HCT116 (cell line): ENCODE results near the gene PCNP. TPM values are rescaled to one million over a fixed set of nuclear protein-coding genes. Genes with fewer than 3 reads are reported as not detected.

Experiments used
- ATAC-seq: fragments of 200-7000 bp; cut with Tn5 transposase; 2 replicates; pipeline ENCODE4 v1.9.1; 2020; ENCODE audit warnings: mild to moderate bottlenecking, moderate library complexity
- Bru-seq: library from RNA; stranded (reverse); fragments of 400-500 nt; gene quantifications from one replicate; lab custom pipeline; 2021; lab: Mats Ljungman, UMichigan
- BruChase-seq, 2 experiments: library from RNA; stranded (reverse); fragments of 400-500 nt; gene quantifications; one replicate each; lab custom pipeline; 2021; lab: Mats Ljungman, UMichigan
- BruUV-seq: library from RNA; stranded (reverse); fragments of 400-500 nt; replicated peaks from 2 replicates; lab custom pipeline; 2021; lab: Mats Ljungman, UMichigan
- CTCF ChIA-PET: fragments of 300-600 bp; sonication (Branson Sonifier 250); formaldehyde crosslinking; loops from one replicate; lab custom pipeline; 2021; ENCODE audit warnings: antibody characterized with exemption; lab: Charles Lee
- POLR2A ChIA-PET: fragments of 300-600, 350-600 bp; sonication (Branson Sonifier 250); formaldehyde crosslinking; loops from one replicate; lab custom pipeline; 2021; ENCODE audit warnings: antibody characterized with exemption; lab: Charles Lee
- RAD21 ChIA-PET, 2 experiments: fragments of 300-600 bp; sonication (Branson Sonifier 250); formaldehyde crosslinking; loops; one replicate each; lab custom pipeline; 2023; ENCODE audit warnings: low total read pairs in 2 of 2; ENCODE audit not compliant: uncharacterized antibody in 2 of 2, unreplicated experiment in 2 of 2, low non-redundant PET in 1 of 2; lab: Charles Lee
- DNase-seq: peaks from one replicate; pipeline ENCODE4 v3.0.0-alpha.2; 2010; ENCODE audit warnings: low read depth, low spot score
- H2AFZ ChIP-seq: fragments of 200-600 bp; shearing (Covaris generic), sonication (generic); 2 replicates; pipeline ENCODE4 v1.6.1; 2017; ENCODE audit warnings: low read depth, mixed run types, mixed read lengths, antibody characterized with exemption, low read length; ENCODE audit not compliant: poor library complexity, severe bottlenecking
- H3K27ac ChIP-seq: 2 replicates; pipeline ENCODE4 v1.5.1; 2012; ENCODE audit warnings: low read depth, low read length
- H3K27me3 ChIP-seq: fragments of 200-600 bp; sonication (generic); 2 replicates; pipeline ENCODE4 v1.6.1; 2016; ENCODE audit warnings: mixed run types, low read length, mixed read lengths; ENCODE audit not compliant: insufficient read depth
- H3K36me3 ChIP-seq, 2 experiments: fragments of 200-500 bp in 1 of 2; fragments of 200-600 bp in 1 of 2; sonication (Bioruptor generic) in 1 of 2; sonication (generic) in 1 of 2; 2 replicates each; pipeline versions ENCODE4 v1.5.1 to v1.6.1; 2014 to 2016; ENCODE audit warnings: low read length in 2 of 2, inconsistent platforms in 1 of 2, mixed read lengths in 1 of 2, mixed run types in 1 of 2; ENCODE audit not compliant: insufficient read depth in 2 of 2, control insufficient read depth in 1 of 2
- H3K4me1 ChIP-seq, 2 experiments: fragments of 200-600 bp in 1 of 2; sonication (generic) in 1 of 2; 2 replicates each; pipeline versions ENCODE4 v1.5.1 to v1.6.1; 2012 to 2017; ENCODE audit warnings: low read length in 2 of 2, inconsistent platforms in 1 of 2, mild to moderate bottlenecking in 1 of 2, mixed read lengths in 1 of 2, mixed run types in 1 of 2, moderate library complexity in 1 of 2; ENCODE audit not compliant: insufficient read depth in 2 of 2, control insufficient read depth in 1 of 2
- H3K4me2 ChIP-seq: fragments of 200-600 bp; sonication (generic); 2 replicates; pipeline ENCODE4 v1.6.1; 2017; ENCODE audit warnings: mixed run types, low read length, mixed read lengths
- H3K4me3 ChIP-seq, 2 experiments: fragments of 200-600 bp in 1 of 2; sonication (generic) in 1 of 2; replicated peaks in 1 of 2; 2 replicates each; pipeline ENCODE4 v1.5.1; 2011 to 2016; ENCODE audit warnings: low read length in 2 of 2, control low read depth in 1 of 2, low read depth in 1 of 2, mild to moderate bottlenecking in 1 of 2, mixed read lengths in 1 of 2, mixed run types in 1 of 2
- H3K79me2 ChIP-seq: fragments of 200-600 bp; sonication (generic); 2 replicates; pipeline ENCODE4 v1.6.1; 2017; ENCODE audit warnings: mild to moderate bottlenecking, mixed run types, low read length, moderate library complexity, mixed read lengths; ENCODE audit not compliant: insufficient read depth
- H3K9ac ChIP-seq: fragments of 200-600 bp; sonication (generic); 2 replicates; pipeline ENCODE4 v1.6.1; 2016; ENCODE audit warnings: low read length, mixed read lengths
- H3K9me2 ChIP-seq: fragments of 200-600 bp; sonication (generic), shearing (Covaris generic); 2 replicates; pipeline ENCODE4 v1.6.1; 2017; ENCODE audit warnings: mixed run types, mild to moderate bottlenecking, moderate library complexity; ENCODE audit not compliant: insufficient read depth
- H3K9me3 ChIP-seq, 2 experiments: fragments of 200-500 bp in 1 of 2; fragments of 200-600 bp in 1 of 2; sonication (Bioruptor generic) in 1 of 2; sonication (generic) in 1 of 2; 2 replicates each; pipeline ENCODE4 v1.6.1; 2014 to 2017; ENCODE audit warnings: low read length in 2 of 2, mixed read lengths in 2 of 2, inconsistent platforms in 1 of 2, low read depth in 1 of 2, mild to moderate bottlenecking in 1 of 2, mixed run types in 1 of 2, moderate library complexity in 1 of 2; ENCODE audit not compliant: control insufficient read depth in 1 of 2, insufficient read depth in 1 of 2
- H4K20me1 ChIP-seq: fragments of 200-600 bp; sonication (generic), shearing (Covaris generic); 2 replicates; pipeline ENCODE4 v1.6.1; 2017; ENCODE audit warnings: mixed run types, mild to moderate bottlenecking, moderate library complexity; ENCODE audit not compliant: insufficient read depth
- ATF3 ChIP-seq: IDR thresholded peaks from 2 replicates; pipeline ENCODE4 v1.6.1; 2012
- CBX3 ChIP-seq: IDR thresholded peaks from 2 replicates; pipeline ENCODE4 v1.6.1; 2012; ENCODE audit warnings: low read depth
- CEBPB ChIP-seq: IDR thresholded peaks from 2 replicates; pipeline ENCODE4 v1.6.1; 2012; ENCODE audit warnings: low read depth
- EGR1 ChIP-seq: IDR thresholded peaks from 2 replicates; pipeline ENCODE4 v1.6.1; 2012; ENCODE audit warnings: low read depth
- ELF1 ChIP-seq: IDR thresholded peaks from 2 replicates; pipeline ENCODE4 v1.6.1; 2012; ENCODE audit warnings: low read depth, borderline replicate concordance
- EZH2 ChIP-seq: fragments of 200-600 bp; sonication (generic); IDR thresholded peaks from 2 replicates; pipeline ENCODE4 v1.6.1; 2017; ENCODE audit warnings: antibody characterized with exemption, mixed run types
- EZH2phosphoT487 ChIP-seq: fragments of 200-600 bp; IDR thresholded peaks from 2 replicates; pipeline ENCODE4 v1.6.1; 2018; ENCODE audit warnings: antibody characterized with exemption, borderline replicate concordance
- FOSL1 ChIP-seq: IDR thresholded peaks from 2 replicates; pipeline ENCODE4 v1.6.1; 2012; ENCODE audit warnings: low read depth
- JUND ChIP-seq: IDR thresholded peaks from 2 replicates; pipeline ENCODE4 v1.6.1; 2012
- POLR2A ChIP-seq: IDR thresholded peaks from 2 replicates; pipeline ENCODE4 v1.7.0; 2011; ENCODE audit warnings: borderline replicate concordance; ENCODE audit not compliant: insufficient read depth, insufficient read length; ENCODE audit errors: extremely low read depth
- RAD21 ChIP-seq: IDR thresholded peaks from 2 replicates; pipeline ENCODE4 v1.6.1; 2012; ENCODE audit warnings: low read depth, mild to moderate bottlenecking
- REST ChIP-seq: IDR thresholded peaks from 2 replicates; pipeline ENCODE4 v1.6.1; 2012; ENCODE audit warnings: low read depth
- SIN3A ChIP-seq: IDR thresholded peaks from 2 replicates; pipeline ENCODE4 v1.6.1; 2012; ENCODE audit warnings: low read depth
- SRF ChIP-seq: IDR thresholded peaks from 2 replicates; pipeline ENCODE4 v1.6.1; 2012; ENCODE audit warnings: low read depth
- TCF7L2 ChIP-seq: IDR thresholded peaks from 2 replicates; pipeline ENCODE4 v1.7.0; 2011; ENCODE audit warnings: borderline replicate concordance, inconsistent platforms; ENCODE audit not compliant: insufficient read depth, insufficient read length; ENCODE audit errors: extremely low read depth
- ZFX ChIP-seq: fragments of 450-650 bp; IDR thresholded peaks from 2 replicates; pipeline ENCODE4 v1.6.1; 2017
- ZNF274 ChIP-seq: fragments of 200-500 bp; sonication (Bioruptor generic); IDR thresholded peaks from 2 replicates; pipeline ENCODE4 v1.6.1; 2014; ENCODE audit warnings: mild to moderate bottlenecking, low read depth, low read length, inconsistent platforms
- intact Hi-C: fragments of 100-400 bp; cut with micrococcal nuclease; formaldehyde crosslinking; loops from 2 replicates; pipeline ENCODE4 v1.10.0; 2022
- long read RNA-seq: library from polyadenylated mRNA; unstranded; transcript quantifications from one replicate; pipeline ENCODE4 v2.0.0, GENCODE V29; 2021; ENCODE audit not compliant: unreplicated experiment
- polyA plus RNA-seq: library from polyadenylated mRNA; unstranded; fragments of >200 nt; gene quantifications from 2 replicates; pipeline ENCODE4 v1.2.1, GENCODE V29; 2012; ENCODE audit warnings: missing spikeins
- total RNA-seq: library from RNA; stranded (reverse); gene quantifications from one replicate; pipeline ENCODE4 v1.2.1, GENCODE V29; 2021; ENCODE audit not compliant: unreplicated experiment
- TF ChIP-seq, protein P1 (sequence below): IDR thresholded peaks from 2 replicates; pipeline ENCODE4 v1.6.1; 2011; ENCODE audit warnings: mild to moderate bottlenecking, low read length, moderate library complexity; ENCODE audit not compliant: insufficient replicate concordance; ENCODE audit errors: extremely low read depth

PCNP gene
- total RNA-seq: 177 TPM
- polyA plus RNA-seq: 46.2 and 89.3 TPM in 2 replicates
- percentile 96 among the genes with signal in this experiment for Bru-seq, nascent RNA
- percentile 98 among the genes with signal in this experiment for BruChase-seq, experiment 1, labeled RNA remaining after a 6-hour chase
- percentile 97 among the genes with signal in this experiment for BruChase-seq, experiment 2, labeled RNA remaining after a 2-hour chase
- long read RNA-seq, transcript PCNP-207 (5 exons, 786 nt): minor isoform, 16 of 430 reads
- long read RNA-seq, transcript PCNP-204 (4 exons, 2,028 nt): minor isoform, 8 of 430 reads
- long read RNA-seq, transcript PCNP-201 (5 exons, 2,342 nt): major isoform, 264 of 430 reads
- long read RNA-seq, transcript PCNP-202 (5 exons, 2,165 nt): minor isoform, 65 of 430 reads
- long read RNA-seq, partial matches to known transcripts: 10 of 430 reads
- long read RNA-seq, other reads (novel, unspliced or antisense): 60 of 430 reads

- Histone ChIP-seq H3K9me2 (no peaks in the 10 kb centered on the region), H3K79me2 (peaks cover 47% of the 10 kb centered on the region), H3K27me3 (no peaks in the 10 kb centered on the region), H3K4me2 (peak within 1 kb of the TSS; percentile 70), H2AFZ (no peak within 1 kb of the TSS), H3K4me1 (peaks cover 11 to 24% of the 10 kb centered on the region in 2 experiments), H3K27ac (peak within 1 kb of the TSS; percentile 91), H3K9ac (peak within 1 kb of the TSS; percentile 93), H3K4me3 (peak within 1 kb of the TSS; percentile 81 to 95), H3K9me3 (no peaks in the 10 kb centered on the region), H4K20me1 (peaks cover 5% of the 10 kb centered on the region), H3K36me3 (0 out of 4 replicates have a peak, but pooled peaks cover 0 to 18% of the 10 kb centered on the region in 2 experiments)
- ATAC-seq (peak; percentile 90), DNase-seq (peak; percentile 99)
- ChIA-PET POLR2A (interaction anchor here (1.0 to 1.5 kb wide), 3 partner anchors 11 to 104 kb away, joined by 4 to 11 read pairs (median 6); partner anchors contain the start of genes TRMT10C and ZBTB11), RAD21 (interaction anchor here in 1 of 2 experiments (1.2 kb wide), 1 partner anchor 104 kb away, joined by 4 read pairs; the partner anchor contains the start of gene ZBTB11), CTCF (interaction anchor here (1.0 to 1.3 kb wide), 8 partner anchors 9 to 135 kb away, joined by 3 to 9 read pairs (median 4); partner anchors contain the start of genes TRMT10C and ZBTB11)
- TSS peak; percentile 94 for BruUV-seq
- intact Hi-C loops: loop anchor here (1.0 kb wide), 2 partner anchors 63 to 104 kb away; partner anchors contain the start of gene ZBTB11
- peak; percentile 69 for TF ChIP-seq POLR2A
- TF ChIP-seq SIN3A: peak; percentile 92
- TF ChIP-seq ATF3: no peak
- TF ChIP-seq SRF: peak; percentile 94
- no peak for TF ChIP-seq CEBPB
- TF ChIP-seq EGR1: no peak; the same call in 1 of the 2 replicates
- TF ChIP-seq, protein P1, sequence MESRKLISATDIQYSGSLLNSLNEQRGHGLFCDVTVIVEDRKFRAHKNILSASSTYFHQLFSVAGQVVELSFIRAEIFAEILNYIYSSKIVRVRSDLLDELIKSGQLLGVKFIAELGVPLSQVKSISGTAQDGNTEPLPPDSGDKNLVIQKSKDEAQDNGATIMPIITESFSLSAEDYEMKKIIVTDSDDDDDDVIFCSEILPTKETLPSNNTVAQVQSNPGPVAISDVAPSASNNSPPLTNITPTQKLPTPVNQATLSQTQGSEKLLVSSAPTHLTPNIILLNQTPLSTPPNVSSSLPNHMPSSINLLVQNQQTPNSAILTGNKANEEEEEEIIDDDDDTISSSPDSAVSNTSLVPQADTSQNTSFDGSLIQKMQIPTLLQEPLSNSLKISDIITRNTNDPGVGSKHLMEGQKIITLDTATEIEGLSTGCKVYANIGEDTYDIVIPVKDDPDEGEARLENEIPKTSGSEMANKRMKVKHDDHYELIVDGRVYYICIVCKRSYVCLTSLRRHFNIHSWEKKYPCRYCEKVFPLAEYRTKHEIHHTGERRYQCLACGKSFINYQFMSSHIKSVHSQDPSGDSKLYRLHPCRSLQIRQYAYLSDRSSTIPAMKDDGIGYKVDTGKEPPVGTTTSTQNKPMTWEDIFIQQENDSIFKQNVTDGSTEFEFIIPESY: peak; percentile 63
- peak; percentile 80; the same call in 1 of the 2 replicates for TF ChIP-seq CBX3
- no peak for TF ChIP-seq REST
- TF ChIP-seq FOSL1: peak; percentile 21; the same call in 1 of the 2 replicates
- no peak for TF ChIP-seq ZNF274
- no peak for TF ChIP-seq ZFX
- peak; percentile 46 for TF ChIP-seq JUND
- TF ChIP-seq EZH2: no peak
- peak; percentile 76 for TF ChIP-seq RAD21
- TF ChIP-seq ELF1: peak; percentile 83
- TF ChIP-seq TCF7L2: peak; percentile 99
- no peak for TF ChIP-seq EZH2phosphoT487
These were observed at the start of gene PCNP for GRCh38 chr3:101573449-101574387. TSS of gene PCNP (plus strand) at chr3:101574180. CDS start at chr3:101574216, 36 bp downstream.
